Panc1 (cell line): ENCODE data around the gene SNED1. TPM values are rescaled to one million over a fixed set of nuclear protein-coding genes. Genes with fewer than 3 reads are reported as not detected.

ENCODE experiments used
- ATAC-seq: fragments of 200-7000 bp; cut with Tn5 transposase; 2 replicates; pipeline ENCODE4 v1.9.1; 2020; ENCODE audit warnings: mild to moderate bottlenecking, moderate library complexity
- BruUV-seq: library from RNA; stranded (reverse); fragments of 400-500 nt; replicated peaks from 2 replicates; lab custom pipeline; 2021; lab: Mats Ljungman, UMichigan
- CTCF ChIA-PET: fragments of 300-600 bp; sonication (Branson Sonifier 250); formaldehyde crosslinking; loops from one replicate; lab custom pipeline; 2022; ENCODE audit warnings: antibody characterized with exemption; lab: Charles Lee
- POLR2A ChIA-PET: fragments of 300-600 bp; sonication (Branson Sonifier 250); formaldehyde crosslinking; loops from one replicate; lab custom pipeline; 2022; ENCODE audit warnings: antibody characterized with exemption; lab: Charles Lee
- DNase-seq: peaks from one replicate; pipeline ENCODE4 v3.0.0-alpha.2; 2010; ENCODE audit warnings: low read depth, low spot score
- H3K27ac ChIP-seq: 2 replicates; pipeline ENCODE4 v1.5.1; 2011; ENCODE audit warnings: mild to moderate bottlenecking, low read length, inconsistent platforms
- H3K27me3 ChIP-seq: fragments of 200-500 bp; sonication (Bioruptor generic); 2 replicates; pipeline ENCODE4 v1.6.0; 2014; ENCODE audit warnings: low read length, inconsistent platforms; ENCODE audit not compliant: control insufficient read depth, insufficient read depth
- H3K36me3 ChIP-seq: fragments of 200-500 bp; sonication (Bioruptor generic); 2 replicates; pipeline ENCODE4 v1.5.1; 2014; ENCODE audit warnings: inconsistent platforms, mild to moderate bottlenecking, low read length, moderate library complexity; ENCODE audit not compliant: control insufficient read depth, insufficient read depth
- H3K4me1 ChIP-seq: 2 replicates; pipeline ENCODE4 v1.5.1; 2011; ENCODE audit warnings: inconsistent platforms, mild to moderate bottlenecking, low read length, moderate library complexity; ENCODE audit not compliant: control insufficient read depth, insufficient read depth
- H3K4me3 ChIP-seq, 2 experiments: 2 replicates each; pipeline ENCODE4 v1.5.1; 2011 to 2012; ENCODE audit warnings: low read depth in 2 of 2, low read length in 2 of 2, mild to moderate bottlenecking in 2 of 2, inconsistent platforms in 1 of 2, moderate library complexity in 1 of 2
- H3K9me3 ChIP-seq: fragments of 200-500 bp; sonication (Bioruptor generic); 2 replicates; pipeline ENCODE4 v1.5.1; 2014; ENCODE audit warnings: low read depth, mild to moderate bottlenecking, inconsistent platforms, low read length, moderate library complexity; ENCODE audit not compliant: control insufficient read depth, insufficient read depth
- CTCF ChIP-seq: fragments of 450-650 bp; IDR thresholded peaks from 2 replicates; pipeline ENCODE4 v1.5.1; 2017; ENCODE audit warnings: mild to moderate bottlenecking
- POLR2AphosphoS5 ChIP-seq: IDR thresholded peaks from 2 replicates; pipeline ENCODE4 v1.6.1; 2012; ENCODE audit warnings: mild to moderate bottlenecking, low read depth, low read length, moderate library complexity
- REST ChIP-seq, 2 experiments: IDR thresholded peaks; 2 replicates each; pipeline ENCODE4 v1.6.1; 2011 to 2012; ENCODE audit warnings: low read depth in 2 of 2, control low read depth in 1 of 2, low read length in 1 of 2, mild to moderate bottlenecking in 1 of 2, moderate library complexity in 1 of 2; ENCODE audit not compliant: insufficient read depth in 1 of 2
- SIN3A ChIP-seq: IDR thresholded peaks from 2 replicates; pipeline ENCODE4 v1.6.1; 2012; ENCODE audit warnings: low read depth, mild to moderate bottlenecking, low read length, moderate library complexity, borderline replicate concordance; ENCODE audit not compliant: insufficient read depth
- TCF7L2 ChIP-seq: IDR thresholded peaks from 2 replicates; pipeline ENCODE4 v1.6.1; 2011; ENCODE audit warnings: mild to moderate bottlenecking, low read depth, low read length, inconsistent platforms
- in situ Hi-C: cut with HindIII; loops from 2 replicates; pipeline ENCODE4 v1.10.0; 2016; ENCODE audit warnings: low sequenced_read_pairs, low pct_unique_long_range_greater_than_20kb
- intact Hi-C: fragments of 100-400 bp; cut with micrococcal nuclease; formaldehyde crosslinking; loops from one replicate; pipeline ENCODE4 v1.10.0; 2022; ENCODE audit not compliant: unreplicated experiment
- total RNA-seq: library from RNA; stranded (reverse); gene quantifications from one replicate; pipeline ENCODE4 v1.2.1, GENCODE V29; 2021; ENCODE audit not compliant: unreplicated experiment

Gene SNED1
- total RNA-seq, 1 experiment from 2014 or later, result 11.0 TPM

- ATAC-seq (no peak), DNase-seq (no peak)
- Histone ChIP-seq H3K4me3 (no peak overlapping the region), H3K9me3 (peaks cover 7% of the 10 kb centered on the region; the same call in 1 of the 2 replicates), H3K4me1 (no peaks in the 10 kb centered on the region; the same call in 1 of the 2 replicates), H3K27me3 (no peaks in the 10 kb centered on the region), H3K36me3 (no peaks in the 10 kb centered on the region), H3K27ac (no peak overlapping the region)
- intact Hi-C loops (no loop called here), in situ Hi-C loops (no loop called here)
- no peak for TF ChIP-seq POLR2AphosphoS5
- TF ChIP-seq REST (IDR thresholded peaks at IDR 0.05; ENCODE audit: insufficient read depth in 1 of 2, low read depth in 2 of 2, low read length in 1 of 2), result no peak
- TF ChIP-seq TCF7L2, result no peak
- no peak for TF ChIP-seq SIN3A
- TF ChIP-seq CTCF, result no peak
- ChIA-PET CTCF (no interaction called here), POLR2A (no interaction called here)
- no TSS peak for BruUV-seq
Measured at GRCh38 chr2:241030883-241031282, 32.5 kb downstream of the SNED1 start.

- in situ Hi-C loops, result no loop called here
- intact Hi-C loops, result no loop called here
- Histone ChIP-seq H3K27ac (no peak overlapping the region), H3K4me1 (no peaks in the 10 kb centered on the region; the same call in 1 of the 2 replicates), H3K27me3 (no peaks in the 10 kb centered on the region), H3K4me3 (no peak overlapping the region), H3K9me3 (peaks cover under 1% of the 10 kb centered on the region; the same call in 1 of the 2 replicates), H3K36me3 (no peaks in the 10 kb centered on the region)
- TF ChIP-seq POLR2AphosphoS5 (no peak), SIN3A (no peak), TCF7L2 (no peak), REST (IDR thresholded peaks at IDR 0.05; ENCODE audit: insufficient read depth in 1 of 2, low read depth in 2 of 2, low read length in 1 of 2) (no peak), CTCF (no peak)
- POLR2A ChIA-PET, result no interaction called here
- CTCF ChIA-PET, result no interaction called here
- ATAC-seq (no peak), DNase-seq (no peak)
- BruUV-seq, result no TSS peak
Measured at GRCh38 chr2:241031436-241032165, 33.2 kb downstream of the SNED1 start.
